ENCODE results near the gene PTPRT.

PTPRT gene

GRCh38 chr20:43191143-43191542 is 1.4 kb upstream of the PTPRT start:
- TF ChIP-seq ELF4 (IDR thresholded peaks at IDR 0.05) (no peak), HDGF (IDR thresholded peaks at IDR 0.05; ENCODE audit: borderline replicate concordance) (no peak), ARNT (IDR thresholded peaks at IDR 0.05) (no peak), NFRKB (IDR thresholded peaks at IDR 0.05) (no peak), FOXK2 (IDR thresholded peaks at IDR 0.05) (no peak), L3MBTL2 (conservative IDR thresholded peaks at IDR 0.05) (no peak), PKNOX1 (IDR thresholded peaks at IDR 0.05) (no peak)
- CTCF ChIA-PET = no interaction called here
- POLR2A ChIA-PET = interaction anchor here (0.6 kb wide), 1 partner anchor 1149 kb away, joined by 3 read pairs; no protein-coding TSS in a partner anchor
- DNase-seq (ENCODE audit: extremely low spot score) = no peak

- ChIA-PET POLR2A (interaction anchor here (0.6 kb wide), 1 partner anchor 1150 kb away, joined by 3 read pairs; no protein-coding TSS in a partner anchor), CTCF (interaction anchor here (0.5 kb wide), 1 partner anchor 609 kb away, joined by 4 read pairs; no protein-coding TSS in a partner anchor)
- TF ChIP-seq FOXM1 (IDR thresholded peaks at IDR 0.05; ENCODE audit: borderline replicate concordance) (no peak), NFRKB (IDR thresholded peaks at IDR 0.05) (no peak)
- no peak for DNase-seq (ENCODE audit: extremely low spot score)
Observed at GRCh38 chr20:43190332-43190953, 737 bp upstream of the PTPRT start.

GRCh38 chr20:43188861-43189553 is 699 bp downstream of the PTPRT start:
- ChIA-PET CTCF (no interaction called here), POLR2A (no interaction called here)
- TF ChIP-seq SP1 (IDR thresholded peaks at IDR 0.05) (no peak), ZNF384 (IDR thresholded peaks at IDR 0.05) (no peak), FOXK2 (IDR thresholded peaks at IDR 0.05) (no peak), PKNOX1 (IDR thresholded peaks at IDR 0.05) (no peak), BHLHE40 (IDR thresholded peaks at IDR 0.05; ENCODE audit: borderline replicate concordance) (no peak), L3MBTL2 (conservative IDR thresholded peaks at IDR 0.05) (no peak), HDGF (IDR thresholded peaks at IDR 0.05; ENCODE audit: borderline replicate concordance) (no peak)
- DNase-seq (ENCODE audit: extremely low spot score) = no peak

GRCh38 chr20:43188234-43188653 is 1.5 kb downstream of the PTPRT start:
- no peak for TF ChIP-seq BHLHE40 (IDR thresholded peaks at IDR 0.05; ENCODE audit: borderline replicate concordance)
- TF ChIP-seq L3MBTL2 (conservative IDR thresholded peaks at IDR 0.05) = no peak
- TF ChIP-seq TARDBP (IDR thresholded peaks at IDR 0.05) = no peak
- no peak for TF ChIP-seq ZNF384 (IDR thresholded peaks at IDR 0.05)
- no peak for DNase-seq (ENCODE audit: extremely low spot score)
- CTCF ChIA-PET = interaction anchor here (0.7 kb wide), 1 partner anchor 62 kb away, joined by 3 read pairs; no protein-coding TSS in a partner anchor
- POLR2A ChIA-PET = no interaction called here

GRCh38 chr20:43187476-43188233 is 2.1 kb downstream of the PTPRT start:
- DNase-seq (ENCODE audit: extremely low spot score) = peak; percentile 75
- ChIA-PET POLR2A (no interaction called here), CTCF (interaction anchor here (0.6 to 0.7 kb wide), 2 partner anchors 61 to 856 kb away, joined by 3 read pairs; no protein-coding TSS in a partner anchor)
- no peak for TF ChIP-seq FOXA1 (IDR thresholded peaks at IDR 0.05)
- TF ChIP-seq L3MBTL2 (conservative IDR thresholded peaks at IDR 0.05) = no peak
- no peak for TF ChIP-seq FOXK2 (IDR thresholded peaks at IDR 0.05)
- no peak for TF ChIP-seq PKNOX1 (IDR thresholded peaks at IDR 0.05)

GRCh38 chr20:43186312-43186711 is 3.4 kb downstream of the PTPRT start:
- ChIA-PET CTCF (no interaction called here), POLR2A (no interaction called here)
- no peak for DNase-seq (ENCODE audit: extremely low spot score)
- TF ChIP-seq PKNOX1 (IDR thresholded peaks at IDR 0.05) (no peak), BHLHE40 (IDR thresholded peaks at IDR 0.05; ENCODE audit: borderline replicate concordance) (no peak), FOXM1 (IDR thresholded peaks at IDR 0.05; ENCODE audit: borderline replicate concordance) (no peak), TARDBP (IDR thresholded peaks at IDR 0.05) (no peak), L3MBTL2 (conservative IDR thresholded peaks at IDR 0.05) (no peak), SUZ12 (IDR thresholded peaks at IDR 0.05) (no peak), LEF1 (IDR thresholded peaks at IDR 0.05; ENCODE audit: borderline replicate concordance) (no peak), NFRKB (IDR thresholded peaks at IDR 0.05) (no peak), CTBP1 (IDR thresholded peaks at IDR 0.05; ENCODE audit: borderline replicate concordance) (no peak), ELF4 (IDR thresholded peaks at IDR 0.05) (no peak), ARNT (IDR thresholded peaks at IDR 0.05) (no peak), FOXK2 (IDR thresholded peaks at IDR 0.05) (no peak), FOXA1 (IDR thresholded peaks at IDR 0.05) (no peak), SP1 (IDR thresholded peaks at IDR 0.05) (no peak)
